PC-3 (cell line): ENCODE results near the gene ARIH2. TPM values are rescaled to one million over a fixed set of nuclear protein-coding genes. Genes with fewer than 3 reads are reported as not detected.

ENCODE experiments used
- ATAC-seq: fragments of 200-7000 bp; cut with Tn5 transposase; 2 replicates; pipeline ENCODE4 v1.9.1; 2020; ENCODE audit warnings: mild to moderate bottlenecking, moderate library complexity
- BruUV-seq: library from RNA; stranded (reverse); fragments of 400-500 nt; replicated peaks from 2 replicates; lab custom pipeline; 2021; lab: Mats Ljungman, UMichigan
- CTCF ChIA-PET: fragments of 300-600 bp; sonication (Branson Sonifier 250); formaldehyde crosslinking; loops from one replicate; lab custom pipeline; 2022; ENCODE audit warnings: antibody characterized with exemption; lab: Charles Lee
- POLR2A ChIA-PET: fragments of 300-600 bp; sonication (Branson Sonifier 250); formaldehyde crosslinking; loops from one replicate; lab custom pipeline; 2022; ENCODE audit warnings: antibody characterized with exemption; ENCODE audit not compliant: unreplicated experiment; lab: Charles Lee
- DNase-seq: peaks from one replicate; pipeline ENCODE4 v3.0.0-alpha.2; 2015
- H2AFZ ChIP-seq: fragments of 300-600 bp; sonication (generic); 2 replicates; pipeline ENCODE4 v1.6.0; 2016; ENCODE audit warnings: antibody characterized with exemption, low read length
- H3F3A ChIP-seq: fragments of 300-600 bp; sonication (generic); one replicate; pipeline ENCODE4 v1.6.0; 2017; ENCODE audit warnings: antibody characterized with exemption, low read length, control low read depth, mild to moderate bottlenecking; ENCODE audit not compliant: unreplicated experiment
- H3K27ac ChIP-seq: fragments of 300-600 bp; sonication (generic); 2 replicates; pipeline ENCODE4 v1.5.1; 2016; ENCODE audit warnings: mild to moderate bottlenecking, low read length
- H3K27me3 ChIP-seq: fragments of 300-600 bp; sonication (generic); 2 replicates; pipeline ENCODE4 v1.6.1; 2016; ENCODE audit warnings: low read length, mixed read lengths
- H3K36me3 ChIP-seq: fragments of 300-600 bp; sonication (generic); 2 replicates; pipeline ENCODE4 v1.6.1; 2016; ENCODE audit warnings: low read depth, mixed run types, low read length, mixed read lengths
- H3K4me1 ChIP-seq: fragments of 300-600 bp; sonication (generic); 2 replicates; pipeline ENCODE4 v1.5.1; 2016; ENCODE audit warnings: low read length; ENCODE audit not compliant: insufficient read depth
- H3K4me2 ChIP-seq: fragments of 300-600 bp; sonication (generic); 2 replicates; pipeline ENCODE4 v1.6.0; 2016; ENCODE audit warnings: low read length
- H3K4me3 ChIP-seq: fragments of 300-600 bp; sonication (generic); 2 replicates; pipeline ENCODE4 v1.5.1; 2016; ENCODE audit warnings: mild to moderate bottlenecking, low read length, mixed read lengths
- H3K79me2 ChIP-seq: fragments of 300-600 bp; sonication (generic); 2 replicates; pipeline ENCODE4 v1.6.1; 2017; ENCODE audit warnings: low read length, mixed read lengths
- H3K9ac ChIP-seq: fragments of 300-600 bp; sonication (generic); 2 replicates; pipeline ENCODE4 v1.6.0; 2016; ENCODE audit warnings: mild to moderate bottlenecking, low read length
- H3K9me2 ChIP-seq: fragments of 300-600 bp; sonication (generic); replicated peaks from 2 replicates; pipeline ENCODE4 v1.6.1; 2016; ENCODE audit warnings: mixed run types, low read length, mixed read lengths
- H3K9me3 ChIP-seq: fragments of 300-600 bp; sonication (generic); 2 replicates; pipeline ENCODE4 v1.6.1; 2016; ENCODE audit warnings: low read length, mixed read lengths
- H4K20me1 ChIP-seq: fragments of 300-600 bp; sonication (generic); 2 replicates; pipeline ENCODE4 v1.6.1; 2016; ENCODE audit warnings: low read length, mixed read lengths
- CTCF ChIP-seq: fragments of 300-600 bp; sonication (generic); conservative IDR thresholded peaks from 2 replicates; pipeline ENCODE4 v1.5.1; 2017; ENCODE audit warnings: antibody characterized with exemption, low read depth, mild to moderate bottlenecking, low read length
- EZH2 ChIP-seq: fragments of 300-600 bp; sonication (generic); IDR thresholded peaks from one replicate; pipeline ENCODE4 v1.6.1; 2017; ENCODE audit warnings: antibody characterized with exemption, mild to moderate bottlenecking, low read length; ENCODE audit not compliant: unreplicated experiment
- EZH2phosphoT487 ChIP-seq: fragments of 300-600 bp; sonication (generic); IDR thresholded peaks from 2 replicates; pipeline ENCODE4 v1.6.1; 2018; ENCODE audit warnings: mild to moderate bottlenecking, antibody characterized with exemption, low read length, borderline replicate concordance
- intact Hi-C: fragments of 100-400 bp; cut with micrococcal nuclease; formaldehyde crosslinking; loops from 2 replicates; pipeline ENCODE4 v1.9.0; 2023
- total RNA-seq: library from RNA; depleted of rRNA; stranded (reverse); fragments of >200 nt; gene quantifications from 2 replicates; pipeline ENCODE4 v1.2.3, GENCODE V29; 2014

ARIH2 gene
- total RNA-seq, 1 experiment from 2014 or later, result 136 TPM

GRCh38 chr3:48983096-48983495 is 64.5 kb downstream of the ARIH2 start:
- H3K79me2 ChIP-seq, result no peaks in the 10 kb centered on the region
- H3K4me3 ChIP-seq, result no peak overlapping the region
- H3K36me3 ChIP-seq, result peaks cover 40% of the 10 kb centered on the region
- no peaks in the 10 kb centered on the region for H3K27me3 ChIP-seq
- no peaks in the 10 kb centered on the region for H3K9me2 ChIP-seq
- H3K4me2 ChIP-seq, result no peak overlapping the region
- no peaks in the 10 kb centered on the region for H4K20me1 ChIP-seq
- no peak overlapping the region for H3K9ac ChIP-seq
- intact Hi-C loops, result no loop called here
- no peak for DNase-seq
- no TSS peak for BruUV-seq
- no peaks in the 10 kb centered on the region for H3K9me3 ChIP-seq
- TF ChIP-seq EZH2 (no peak), CTCF (no peak), EZH2phosphoT487 (no peak)
- no peak for ATAC-seq
- no peak overlapping the region for H3K27ac ChIP-seq
- H2AFZ ChIP-seq, result no peak overlapping the region
- H3K4me1 ChIP-seq, result no peaks in the 10 kb centered on the region
- ChIA-PET CTCF (no interaction called here), POLR2A (no interaction called here)
- H3F3A ChIP-seq, result no peaks in the 10 kb centered on the region

DNA sequence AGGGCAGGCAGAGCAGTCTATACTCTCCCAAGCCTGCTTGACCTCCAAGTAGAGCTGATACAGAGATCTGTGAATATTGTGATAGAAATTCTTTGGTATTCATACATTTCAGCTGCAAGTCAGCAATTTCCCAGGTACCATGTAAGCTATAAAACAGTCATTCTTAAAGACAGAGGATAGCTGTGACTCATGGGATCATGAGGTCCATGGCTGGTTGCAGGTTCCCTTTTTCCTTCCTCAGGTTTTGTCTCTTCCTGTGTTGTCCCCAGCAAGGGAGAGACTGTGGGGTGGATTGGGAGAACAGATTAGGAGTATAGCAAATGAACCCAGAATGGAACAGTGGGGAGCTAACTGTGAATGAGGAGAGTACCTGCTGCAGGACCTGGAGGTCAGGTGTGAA is 66.0 kb downstream of the ARIH2 start:
- peaks cover 31% of the 10 kb centered on the region for H3K36me3 ChIP-seq
- H3K4me1 ChIP-seq, result peaks cover 8% of the 10 kb centered on the region
- H3F3A ChIP-seq, result no peaks in the 10 kb centered on the region
- CTCF ChIA-PET, result no interaction called here
- DNase-seq (no peak), ATAC-seq (peak; percentile 7; the same call in 1 of the 2 replicates)
- no peak overlapping the region for H3K27ac ChIP-seq
- TF ChIP-seq CTCF, result no peak
- no peak for TF ChIP-seq EZH2
- no peak for TF ChIP-seq EZH2phosphoT487
- intact Hi-C loops, result no loop called here
- no peaks in the 10 kb centered on the region for H4K20me1 ChIP-seq
- no peak overlapping the region for H3K9ac ChIP-seq
- H3K9me2 ChIP-seq, result no peaks in the 10 kb centered on the region
- H2AFZ ChIP-seq, result no peak overlapping the region
- no peak overlapping the region for H3K4me3 ChIP-seq
- no peak overlapping the region for H3K4me2 ChIP-seq
- POLR2A ChIA-PET, result interaction anchor here (0.6 kb wide), 1 partner anchor 267 kb away, joined by 3 read pairs; the partner anchor contains the start of gene IP6K2
- H3K9me3 ChIP-seq, result no peaks in the 10 kb centered on the region
- H3K27me3 ChIP-seq, result no peaks in the 10 kb centered on the region
- H3K79me2 ChIP-seq, result peaks cover 8% of the 10 kb centered on the region
- BruUV-seq, result no TSS peak

DNA sequence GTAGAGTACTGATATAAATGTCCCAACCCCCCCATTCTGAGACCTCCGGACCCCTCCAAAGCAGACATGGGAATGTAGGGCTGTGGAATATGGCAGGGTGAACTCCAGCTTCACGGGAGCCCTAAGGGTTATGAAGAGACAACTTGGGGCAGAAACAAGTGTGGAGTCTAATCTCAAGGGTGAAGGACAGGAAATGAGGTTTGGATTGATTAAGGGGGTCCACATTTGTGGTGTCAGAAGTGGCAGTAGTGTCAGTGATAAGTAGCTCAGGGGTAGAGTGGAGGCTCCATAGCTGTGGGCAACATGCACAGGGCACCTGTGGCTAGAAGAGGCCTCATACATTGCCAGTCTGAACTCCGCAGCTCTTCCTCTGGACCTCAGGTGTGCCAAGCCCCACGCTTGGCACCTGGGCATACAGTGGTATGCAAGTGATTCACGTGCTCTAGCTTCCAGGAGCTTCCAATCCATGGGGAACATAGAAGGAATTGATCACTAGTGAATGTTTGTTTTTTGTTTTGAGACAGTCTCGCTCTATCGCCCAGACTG is 67.3 kb downstream of the ARIH2 start:
- CTCF ChIA-PET, result no interaction called here
- ATAC-seq, result no peak

More for the DNA sequence above, 67.3 kb downstream of the ARIH2 start:
- no peaks in the 10 kb centered on the region for H3F3A ChIP-seq
- H3K27me3 ChIP-seq, result no peaks in the 10 kb centered on the region
- no peaks in the 10 kb centered on the region for H3K9me2 ChIP-seq
- H3K4me3 ChIP-seq, result no peak overlapping the region
- no peak overlapping the region for H3K4me2 ChIP-seq
- no TSS peak for BruUV-seq
- no peak overlapping the region for H2AFZ ChIP-seq
- H3K79me2 ChIP-seq, result peaks cover 15% of the 10 kb centered on the region
- no peak overlapping the region for H3K9ac ChIP-seq
- H3K36me3 ChIP-seq, result peaks cover 22% of the 10 kb centered on the region
- POLR2A ChIA-PET, result no interaction called here
- no peak for TF ChIP-seq EZH2phosphoT487
- no peaks in the 10 kb centered on the region for H3K9me3 ChIP-seq
- H3K4me1 ChIP-seq, result peaks cover 8% of the 10 kb centered on the region
- intact Hi-C loops, result no loop called here
- H3K27ac ChIP-seq, result no peak overlapping the region
- no peak for DNase-seq
- no peaks in the 10 kb centered on the region for H4K20me1 ChIP-seq
